GM23338 (cell line): ENCODE measurements around the gene RIC8B. TPM values are rescaled to one million over a fixed set of nuclear protein-coding genes. Genes with fewer than 3 reads are reported as not detected.
A peak's percentile ranks its signal among the peaks of the same experiment; 100 is the strongest.

Source experiments
- ATAC-seq: fragments of 200-7000 bp; cut with Tn5 transposase; 3 replicates; pipeline ENCODE4 v1.9.1; 2020
- DNase-seq: peaks from one replicate; pipeline ENCODE4 v3.0.0-alpha.2; 2015; ENCODE audit warnings: low spot score
- H2AFZ ChIP-seq: fragments of 200-600 bp; sonication (generic); 2 replicates; pipeline ENCODE4 v1.8.0; 2016; ENCODE audit warnings: antibody characterized with exemption, mild to moderate bottlenecking, moderate library complexity
- H3F3A ChIP-seq: fragments of 200-600 bp; sonication (generic); replicated peaks from 2 replicates; pipeline ENCODE4 v1.8.0; 2017; ENCODE audit warnings: antibody characterized with exemption, mixed run types, low read depth
- H3K27ac ChIP-seq: fragments of 200-600 bp; sonication (generic); 2 replicates; pipeline ENCODE4 v1.6.1; 2016; ENCODE audit warnings: low read depth
- H3K27me3 ChIP-seq: fragments of 200-600 bp; sonication (generic); 2 replicates; pipeline ENCODE4 v1.8.0; 2016; ENCODE audit warnings: mild to moderate bottlenecking, mixed run types, moderate library complexity; ENCODE audit not compliant: insufficient read depth
- H3K36me3 ChIP-seq: fragments of 200-600 bp; sonication (generic); 2 replicates; pipeline ENCODE4 v1.8.0; 2016; ENCODE audit warnings: mild to moderate bottlenecking; ENCODE audit not compliant: insufficient read depth
- H3K4me1 ChIP-seq: fragments of 200-600 bp; sonication (generic); 2 replicates; pipeline ENCODE4 v1.8.0; 2016; ENCODE audit warnings: mild to moderate bottlenecking, moderate library complexity; ENCODE audit not compliant: insufficient read depth
- H3K4me2 ChIP-seq: fragments of 200-600 bp; sonication (generic); 2 replicates; pipeline ENCODE4 v1.7.1; 2017; ENCODE audit warnings: mixed run types
- H3K4me3 ChIP-seq: fragments of 200-600 bp; sonication (generic); 2 replicates; pipeline ENCODE4 v1.6.1; 2016; ENCODE audit warnings: mixed run types
- H3K79me2 ChIP-seq: fragments of 200-600 bp; sonication (generic); replicated peaks from 2 replicates; pipeline ENCODE4 v1.8.0; 2017; ENCODE audit warnings: mild to moderate bottlenecking; ENCODE audit not compliant: insufficient read depth
- H3K9me2 ChIP-seq: fragments of 200-600 bp; sonication (generic); 2 replicates; pipeline ENCODE4 v1.8.0; 2017; ENCODE audit not compliant: insufficient read depth
- H4K20me1 ChIP-seq: fragments of 200-600 bp; sonication (generic); replicated peaks from 2 replicates; pipeline ENCODE4 v1.8.0; 2017; ENCODE audit warnings: mild to moderate bottlenecking; ENCODE audit not compliant: insufficient read depth
- H3K27ac Mint-ChIP-seq: 2 replicates; pipeline ENCODE4 v1.8.0; 2020; ENCODE audit warnings: inconsistent platforms, mild to moderate bottlenecking, moderate library complexity, mixed read lengths
- H3K27me3 Mint-ChIP-seq: 3 replicates; pipeline ENCODE4 v1.8.0; 2022; ENCODE audit warnings: low read depth, mild to moderate bottlenecking, moderate library complexity, mixed read lengths, inconsistent platforms; ENCODE audit not compliant: insufficient read depth, poor library complexity
- H3K36me3 Mint-ChIP-seq: 3 replicates; pipeline ENCODE4 v1.8.0; 2021; ENCODE audit warnings: low read depth, mild to moderate bottlenecking, inconsistent platforms, moderate library complexity, mixed read lengths
- H3K4me1 Mint-ChIP-seq: 3 replicates; pipeline ENCODE4 v1.8.0; 2020; ENCODE audit warnings: mild to moderate bottlenecking, inconsistent platforms, mixed read lengths
- H3K4me3 Mint-ChIP-seq: 3 replicates; pipeline ENCODE4 v1.8.0; 2021; ENCODE audit warnings: moderate library complexity, mild to moderate bottlenecking, inconsistent platforms, mixed read lengths
- H3K9me3 Mint-ChIP-seq: 3 replicates; pipeline ENCODE4 v1.8.0; 2020; ENCODE audit warnings: moderate library complexity, mild to moderate bottlenecking, inconsistent platforms, mixed read lengths
- EZH2 ChIP-seq: fragments of 200-600 bp; sonication (generic); IDR thresholded peaks from one replicate; pipeline ENCODE4 v1.8.0; 2017; ENCODE audit warnings: antibody characterized with exemption, mild to moderate bottlenecking, low read depth; ENCODE audit not compliant: unreplicated experiment
- EZH2phosphoT487 ChIP-seq: fragments of 200-600 bp; sonication (generic); IDR thresholded peaks from one replicate; pipeline ENCODE4 v1.8.1; 2018; ENCODE audit warnings: antibody characterized with exemption; ENCODE audit not compliant: unreplicated experiment
- JUNB ChIP-seq: IDR thresholded peaks from one replicate; pipeline ENCODE4 v1.6.1; 2016; ENCODE audit warnings: antibody characterized with exemption; ENCODE audit not compliant: unreplicated experiment
- NANOG ChIP-seq: IDR thresholded peaks from 2 replicates; pipeline ENCODE4 v1.6.1; 2016; ENCODE audit warnings: antibody characterized with exemption, borderline replicate concordance
- POLR2AphosphoS5 ChIP-seq: IDR thresholded peaks from 2 replicates; pipeline ENCODE4 v1.6.1; 2016; ENCODE audit warnings: antibody characterized with exemption, low read depth
- STAT1 ChIP-seq: IDR thresholded peaks from one replicate; pipeline ENCODE4 v1.6.1; 2016; ENCODE audit warnings: antibody characterized with exemption; ENCODE audit not compliant: unreplicated experiment
- polyA plus RNA-seq: library from polyadenylated mRNA; unstranded; fragments of >200 nt; fragmentation: Nextera tagmentation; extraction: Ambion mirVana; gene quantifications from 2 replicates; pipeline ENCODE4 v1.2.1, GENCODE V29; 2016
- total RNA-seq: library from RNA; depleted of rRNA; stranded (reverse); fragments of >200 nt; shearing (Covaris generic); gene quantifications from 2 replicates; pipeline ENCODE4 v1.2.3, GENCODE V29; 2014
- TF ChIP-seq, protein P1 (sequence below): fragments of 250-450 bp; sonication (Bioruptor Pico); IDR thresholded peaks from 2 replicates; pipeline ENCODE4 v1.5.0; 2020; ENCODE audit warnings: mild to moderate bottlenecking, moderate library complexity
- TF ChIP-seq, protein P2 (sequence below), 2 experiments: fragments of 200-600 bp in 1 of 2; sonication (generic) in 1 of 2; conservative IDR thresholded peaks; 2 replicates each; pipeline versions ENCODE4 v1.5.1 to v1.6.1; 2016 to 2017; ENCODE audit warnings: antibody characterized with exemption in 2 of 2, low read depth in 2 of 2, mild to moderate bottlenecking in 2 of 2, moderate library complexity in 1 of 2
- TF ChIP-seq, protein P3 (sequence below): IDR thresholded peaks from 2 replicates; pipeline ENCODE4 v1.6.1; 2016; ENCODE audit warnings: antibody characterized with exemption

RIC8B gene
- total and polyA plus RNA-seq, 2 experiments from 2014 or later = 12.3 to 25.5 TPM

DNA sequence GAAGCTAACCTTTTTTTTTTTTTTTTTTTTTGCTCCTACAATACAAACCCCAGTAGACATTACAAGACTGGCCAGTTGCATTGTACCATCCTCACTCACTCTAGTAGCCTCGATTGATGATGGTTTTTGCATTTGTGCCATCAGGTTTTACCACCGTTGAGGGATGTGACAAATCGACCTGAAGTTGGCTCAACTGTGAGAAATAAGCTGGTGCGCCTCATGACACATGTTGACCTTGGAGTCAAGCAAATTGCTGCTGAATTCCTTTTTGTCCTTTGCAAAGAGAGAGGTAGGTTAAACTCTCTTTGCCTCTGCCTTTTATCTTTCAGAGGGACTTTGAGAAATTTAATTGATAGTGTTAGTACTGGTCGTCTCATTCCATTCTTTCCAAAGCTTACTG, 76.8 kb downstream of the RIC8B start (continued):
- TF ChIP-seq, protein P1, sequence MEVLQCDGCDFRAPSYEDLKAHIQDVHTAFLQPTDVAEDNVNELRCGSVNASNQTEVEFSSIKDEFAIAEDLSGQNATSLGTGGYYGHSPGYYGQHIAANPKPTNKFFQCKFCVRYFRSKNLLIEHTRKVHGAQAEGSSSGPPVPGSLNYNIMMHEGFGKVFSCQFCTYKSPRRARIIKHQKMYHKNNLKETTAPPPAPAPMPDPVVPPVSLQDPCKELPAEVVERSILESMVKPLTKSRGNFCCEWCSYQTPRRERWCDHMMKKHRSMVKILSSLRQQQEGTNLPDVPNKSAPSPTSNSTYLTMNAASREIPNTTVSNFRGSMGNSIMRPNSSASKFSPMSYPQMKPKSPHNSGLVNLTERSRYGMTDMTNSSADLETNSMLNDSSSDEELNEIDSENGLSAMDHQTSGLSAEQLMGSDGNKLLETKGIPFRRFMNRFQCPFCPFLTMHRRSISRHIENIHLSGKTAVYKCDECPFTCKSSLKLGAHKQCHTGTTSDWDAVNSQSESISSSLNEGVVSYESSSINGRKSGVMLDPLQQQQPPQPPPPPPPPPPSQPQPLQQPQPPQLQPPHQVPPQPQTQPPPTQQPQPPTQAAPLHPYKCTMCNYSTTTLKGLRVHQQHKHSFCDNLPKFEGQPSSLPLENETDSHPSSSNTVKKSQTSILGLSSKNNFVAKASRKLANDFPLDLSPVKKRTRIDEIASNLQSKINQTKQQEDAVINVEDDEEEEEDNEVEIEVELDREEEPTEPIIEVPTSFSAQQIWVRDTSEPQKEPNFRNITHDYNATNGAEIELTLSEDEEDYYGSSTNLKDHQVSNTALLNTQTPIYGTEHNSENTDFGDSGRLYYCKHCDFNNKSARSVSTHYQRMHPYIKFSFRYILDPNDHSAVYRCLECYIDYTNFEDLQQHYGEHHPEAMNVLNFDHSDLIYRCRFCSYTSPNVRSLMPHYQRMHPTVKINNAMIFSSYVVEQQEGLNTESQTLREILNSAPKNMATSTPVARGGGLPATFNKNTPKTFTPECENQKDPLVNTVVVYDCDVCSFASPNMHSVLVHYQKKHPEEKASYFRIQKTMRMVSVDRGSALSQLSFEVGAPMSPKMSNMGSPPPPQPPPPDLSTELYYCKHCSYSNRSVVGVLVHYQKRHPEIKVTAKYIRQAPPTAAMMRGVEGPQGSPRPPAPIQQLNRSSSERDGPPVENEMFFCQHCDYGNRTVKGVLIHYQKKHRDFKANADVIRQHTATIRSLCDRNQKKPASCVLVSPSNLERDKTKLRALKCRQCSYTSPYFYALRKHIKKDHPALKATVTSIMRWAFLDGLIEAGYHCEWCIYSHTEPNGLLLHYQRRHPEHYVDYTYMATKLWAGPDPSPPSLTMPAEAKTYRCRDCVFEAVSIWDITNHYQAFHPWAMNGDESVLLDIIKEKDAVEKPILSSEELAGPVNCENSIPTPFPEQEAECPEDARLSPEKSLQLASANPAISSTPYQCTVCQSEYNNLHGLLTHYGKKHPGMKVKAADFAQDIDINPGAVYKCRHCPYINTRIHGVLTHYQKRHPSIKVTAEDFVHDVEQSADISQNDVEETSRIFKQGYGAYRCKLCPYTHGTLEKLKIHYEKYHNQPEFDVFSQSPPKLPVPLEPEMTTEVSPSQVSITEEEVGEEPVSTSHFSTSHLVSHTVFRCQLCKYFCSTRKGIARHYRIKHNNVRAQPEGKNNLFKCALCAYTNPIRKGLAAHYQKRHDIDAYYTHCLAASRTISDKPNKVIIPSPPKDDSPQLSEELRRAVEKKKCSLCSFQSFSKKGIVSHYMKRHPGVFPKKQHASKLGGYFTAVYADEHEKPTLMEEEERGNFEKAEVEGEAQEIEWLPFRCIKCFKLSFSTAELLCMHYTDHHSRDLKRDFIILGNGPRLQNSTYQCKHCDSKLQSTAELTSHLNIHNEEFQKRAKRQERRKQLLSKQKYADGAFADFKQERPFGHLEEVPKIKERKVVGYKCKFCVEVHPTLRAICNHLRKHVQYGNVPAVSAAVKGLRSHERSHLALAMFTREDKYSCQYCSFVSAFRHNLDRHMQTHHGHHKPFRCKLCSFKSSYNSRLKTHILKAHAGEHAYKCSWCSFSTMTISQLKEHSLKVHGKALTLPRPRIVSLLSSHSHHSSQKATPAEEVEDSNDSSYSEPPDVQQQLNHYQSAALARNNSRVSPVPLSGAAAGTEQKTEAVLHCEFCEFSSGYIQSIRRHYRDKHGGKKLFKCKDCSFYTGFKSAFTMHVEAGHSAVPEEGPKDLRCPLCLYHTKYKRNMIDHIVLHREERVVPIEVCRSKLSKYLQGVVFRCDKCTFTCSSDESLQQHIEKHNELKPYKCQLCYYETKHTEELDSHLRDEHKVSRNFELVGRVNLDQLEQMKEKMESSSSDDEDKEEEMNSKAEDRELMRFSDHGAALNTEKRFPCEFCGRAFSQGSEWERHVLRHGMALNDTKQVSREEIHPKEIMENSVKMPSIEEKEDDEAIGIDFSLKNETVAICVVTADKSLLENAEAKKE (CRISPR knock-in tag) = no peak
- no peak for TF ChIP-seq JUNB
- TF ChIP-seq NANOG = no peak
- TF ChIP-seq STAT1 = no peak

GRCh38 chr12:106854723-106855122, 80.2 kb downstream of the RIC8B start:
- H3K27ac Mint-ChIP-seq = 0 out of 2 replicates have a peak overlapping the region, but pooled peaks have one; percentile 49
- Histone ChIP-seq H3K4me3 (no peak overlapping the region), H3K27me3 (no peaks in the 10 kb centered on the region), H3K36me3 (peaks cover 10% of the 10 kb centered on the region), H3K27ac (no peak overlapping the region), H3K4me1 (peaks cover 7% of the 10 kb centered on the region), H3F3A (no peaks in the 10 kb centered on the region), H2AFZ (no peak overlapping the region), H3K79me2 (no peaks in the 10 kb centered on the region), H4K20me1 (no peaks in the 10 kb centered on the region; the same call in 1 of the 2 replicates), H3K4me2 (no peak overlapping the region), H3K9me2 (no peaks in the 10 kb centered on the region)
- no peaks in the 10 kb centered on the region for H3K27me3 Mint-ChIP-seq
- ATAC-seq = no peak
- no peak for DNase-seq
- peaks cover 7% of the 10 kb centered on the region; the same call in 1 of the 3 replicates for H3K9me3 Mint-ChIP-seq
- peaks cover 12% of the 10 kb centered on the region for H3K36me3 Mint-ChIP-seq
- peaks cover 5% of the 10 kb centered on the region; the same call in 2 of the 3 replicates for H3K4me1 Mint-ChIP-seq
- no peak overlapping the region for H3K4me3 Mint-ChIP-seq
- no peak for TF ChIP-seq EZH2
- TF ChIP-seq POLR2AphosphoS5 = no peak
- no peak for TF ChIP-seq STAT1
- no peak for TF ChIP-seq NANOG
- no peak for TF ChIP-seq JUNB
- TF ChIP-seq, protein P2, sequence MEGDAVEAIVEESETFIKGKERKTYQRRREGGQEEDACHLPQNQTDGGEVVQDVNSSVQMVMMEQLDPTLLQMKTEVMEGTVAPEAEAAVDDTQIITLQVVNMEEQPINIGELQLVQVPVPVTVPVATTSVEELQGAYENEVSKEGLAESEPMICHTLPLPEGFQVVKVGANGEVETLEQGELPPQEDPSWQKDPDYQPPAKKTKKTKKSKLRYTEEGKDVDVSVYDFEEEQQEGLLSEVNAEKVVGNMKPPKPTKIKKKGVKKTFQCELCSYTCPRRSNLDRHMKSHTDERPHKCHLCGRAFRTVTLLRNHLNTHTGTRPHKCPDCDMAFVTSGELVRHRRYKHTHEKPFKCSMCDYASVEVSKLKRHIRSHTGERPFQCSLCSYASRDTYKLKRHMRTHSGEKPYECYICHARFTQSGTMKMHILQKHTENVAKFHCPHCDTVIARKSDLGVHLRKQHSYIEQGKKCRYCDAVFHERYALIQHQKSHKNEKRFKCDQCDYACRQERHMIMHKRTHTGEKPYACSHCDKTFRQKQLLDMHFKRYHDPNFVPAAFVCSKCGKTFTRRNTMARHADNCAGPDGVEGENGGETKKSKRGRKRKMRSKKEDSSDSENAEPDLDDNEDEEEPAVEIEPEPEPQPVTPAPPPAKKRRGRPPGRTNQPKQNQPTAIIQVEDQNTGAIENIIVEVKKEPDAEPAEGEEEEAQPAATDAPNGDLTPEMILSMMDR (conservative IDR thresholded peaks at IDR 0.05; ENCODE audit: low read depth in 2 of 2) = no peak
- no peak for TF ChIP-seq EZH2phosphoT487
- TF ChIP-seq, protein P3, sequence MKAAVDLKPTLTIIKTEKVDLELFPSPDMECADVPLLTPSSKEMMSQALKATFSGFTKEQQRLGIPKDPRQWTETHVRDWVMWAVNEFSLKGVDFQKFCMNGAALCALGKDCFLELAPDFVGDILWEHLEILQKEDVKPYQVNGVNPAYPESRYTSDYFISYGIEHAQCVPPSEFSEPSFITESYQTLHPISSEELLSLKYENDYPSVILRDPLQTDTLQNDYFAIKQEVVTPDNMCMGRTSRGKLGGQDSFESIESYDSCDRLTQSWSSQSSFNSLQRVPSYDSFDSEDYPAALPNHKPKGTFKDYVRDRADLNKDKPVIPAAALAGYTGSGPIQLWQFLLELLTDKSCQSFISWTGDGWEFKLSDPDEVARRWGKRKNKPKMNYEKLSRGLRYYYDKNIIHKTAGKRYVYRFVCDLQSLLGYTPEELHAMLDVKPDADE = no peak
